Measurements from ENCODE around the gene SYDE2.
"Not testable (repeated sequence)": the region's sequence is repeated elsewhere in the genome, so short reads cannot be mapped to it uniquely, and the experiment has no call there.

The SYDE2 gene, protein sequence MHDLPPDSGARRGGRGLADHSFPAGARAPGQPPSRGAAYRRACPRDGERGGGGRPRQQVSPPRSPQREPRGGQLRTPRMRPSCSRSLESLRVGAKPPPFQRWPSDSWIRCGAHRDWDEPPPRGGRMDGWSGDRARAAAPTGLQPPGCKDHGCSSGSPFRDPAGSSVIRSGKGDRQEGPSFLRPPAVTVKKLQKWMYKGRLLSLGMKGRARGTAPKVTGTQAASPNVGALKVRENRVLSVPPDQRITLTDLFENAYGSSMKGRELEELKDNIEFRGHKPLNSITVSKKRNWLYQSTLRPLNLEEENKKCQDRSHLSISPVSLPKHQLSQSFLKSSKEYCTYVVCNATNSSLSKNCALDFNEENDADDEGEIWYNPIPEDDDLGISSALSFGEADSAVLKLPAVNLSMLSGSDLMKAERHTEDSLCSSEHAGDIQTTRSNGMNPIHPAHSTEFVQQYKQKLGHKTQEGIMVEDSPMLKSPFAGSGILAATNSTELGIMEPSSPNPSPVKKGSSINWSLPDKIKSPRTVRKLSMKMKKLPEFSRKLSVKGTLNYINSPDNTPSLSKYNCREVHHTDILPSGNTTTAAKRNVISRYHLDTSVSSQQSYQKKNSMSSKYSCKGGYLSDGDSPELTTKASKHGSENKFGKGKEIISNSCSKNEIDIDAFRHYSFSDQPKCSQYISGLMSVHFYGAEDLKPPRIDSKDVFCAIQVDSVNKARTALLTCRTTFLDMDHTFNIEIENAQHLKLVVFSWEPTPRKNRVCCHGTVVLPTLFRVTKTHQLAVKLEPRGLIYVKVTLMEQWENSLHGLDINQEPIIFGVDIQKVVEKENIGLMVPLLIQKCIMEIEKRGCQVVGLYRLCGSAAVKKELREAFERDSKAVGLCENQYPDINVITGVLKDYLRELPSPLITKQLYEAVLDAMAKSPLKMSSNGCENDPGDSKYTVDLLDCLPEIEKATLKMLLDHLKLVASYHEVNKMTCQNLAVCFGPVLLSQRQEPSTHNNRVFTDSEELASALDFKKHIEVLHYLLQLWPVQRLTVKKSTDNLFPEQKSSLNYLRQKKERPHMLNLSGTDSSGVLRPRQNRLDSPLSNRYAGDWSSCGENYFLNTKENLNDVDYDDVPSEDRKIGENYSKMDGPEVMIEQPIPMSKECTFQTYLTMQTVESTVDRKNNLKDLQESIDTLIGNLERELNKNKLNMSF

GRCh38 chr1:85200463-85201339 is at the start of gene SYDE2:
Gene SYDE2 (minus strand): TSS chr1:85201016. CDS start chr1:85200996, 20 bp downstream.
- DNase-seq: no peak

GRCh38 chr1:85249042-85249441 is 48.2 kb upstream of the SYDE2 start:
- DNase-seq: not testable (repeated sequence)

DNA sequence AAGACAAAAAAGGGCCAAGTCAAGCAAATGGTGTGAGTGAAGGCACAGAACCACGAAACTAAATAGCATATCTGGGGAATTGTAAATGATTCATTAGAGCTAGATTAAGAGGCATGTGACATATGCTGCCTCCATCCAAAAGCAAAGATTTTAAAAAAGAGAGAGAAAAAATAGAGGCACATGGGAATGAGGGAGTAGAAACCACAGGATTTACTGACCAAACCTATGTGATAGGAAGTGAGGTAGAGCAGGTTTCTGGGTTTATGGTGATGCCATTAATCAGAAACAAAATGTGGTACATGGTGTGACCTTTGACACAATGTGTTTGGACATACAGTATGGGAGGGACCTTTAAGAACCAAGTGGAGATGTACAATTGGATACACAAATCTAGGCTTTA is 45.1 kb upstream of the SYDE2 start:
- DNase-seq: no peak

- no peak for DNase-seq
These were observed 44.6 kb upstream of the SYDE2 start for GRCh38 chr1:85245456-85245855.

- no peak for DNase-seq
These were observed 43.6 kb upstream of the SYDE2 start for GRCh38 chr1:85244271-85245061.

DNA sequence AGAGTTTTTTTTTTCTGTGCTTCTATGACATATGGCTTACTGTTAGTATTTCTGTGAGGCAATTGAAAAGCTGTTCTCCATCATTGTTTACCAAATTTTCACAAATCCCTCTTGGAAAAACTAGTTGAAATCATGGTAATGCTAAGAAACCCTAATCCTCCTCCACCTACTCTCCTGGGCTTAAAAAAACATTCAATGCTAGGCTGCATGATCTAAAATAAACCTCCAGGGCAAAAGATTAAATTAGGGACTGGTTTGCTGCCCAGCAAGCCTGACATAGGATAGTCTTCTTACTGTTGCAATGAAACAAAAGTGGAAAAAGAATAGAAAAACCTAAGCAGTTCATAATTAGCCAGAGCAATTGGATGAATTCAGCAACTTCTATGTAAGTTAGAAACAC is 42.6 kb upstream of the SYDE2 start:
- no peak for DNase-seq

DNA sequence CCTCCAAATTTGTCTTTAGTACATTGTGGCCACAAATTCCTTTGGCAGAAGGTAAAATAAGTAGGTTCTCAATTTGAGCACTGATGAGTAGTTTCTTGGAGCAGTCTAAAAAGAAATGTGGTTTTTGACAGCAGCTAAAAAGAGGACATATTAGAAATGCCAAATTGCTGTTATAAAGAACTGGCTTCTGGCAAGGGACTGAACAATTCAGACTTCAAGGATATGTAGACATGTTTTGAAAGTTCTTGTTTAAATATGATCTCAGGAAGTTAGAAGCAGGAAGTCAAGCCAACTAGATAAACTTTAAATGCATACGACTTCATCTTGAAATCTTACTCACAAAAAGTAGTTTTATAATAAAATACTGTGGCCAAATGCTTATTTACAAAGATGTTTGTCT is 39.8 kb upstream of the SYDE2 start:
- no peak for DNase-seq

DNA sequence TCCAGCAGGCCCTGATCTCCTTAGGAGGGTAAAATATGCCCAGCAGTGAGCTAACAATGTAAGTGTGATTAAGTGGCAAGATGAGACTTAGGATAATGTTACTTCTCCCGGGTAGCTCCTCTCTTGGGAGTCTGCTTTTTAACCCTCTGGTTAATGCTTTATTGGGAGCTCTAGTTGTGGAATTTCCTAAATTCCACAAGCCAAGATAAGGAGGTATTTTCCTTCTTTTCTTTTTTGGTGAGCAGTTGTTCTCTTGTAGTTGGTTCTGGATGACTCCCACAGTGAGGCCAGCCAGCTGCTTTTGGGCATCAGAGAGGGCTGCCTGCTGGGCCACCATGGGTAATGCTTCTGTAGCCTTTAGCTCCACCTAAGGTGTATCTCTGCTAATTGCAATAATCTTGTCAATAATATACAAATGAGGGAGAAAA is 39.4 kb upstream of the SYDE2 start:
- DNase-seq: no peak

GRCh38 chr1:85237613-85238012 is 36.8 kb upstream of the SYDE2 start:
- DNase-seq: no peak

DNA sequence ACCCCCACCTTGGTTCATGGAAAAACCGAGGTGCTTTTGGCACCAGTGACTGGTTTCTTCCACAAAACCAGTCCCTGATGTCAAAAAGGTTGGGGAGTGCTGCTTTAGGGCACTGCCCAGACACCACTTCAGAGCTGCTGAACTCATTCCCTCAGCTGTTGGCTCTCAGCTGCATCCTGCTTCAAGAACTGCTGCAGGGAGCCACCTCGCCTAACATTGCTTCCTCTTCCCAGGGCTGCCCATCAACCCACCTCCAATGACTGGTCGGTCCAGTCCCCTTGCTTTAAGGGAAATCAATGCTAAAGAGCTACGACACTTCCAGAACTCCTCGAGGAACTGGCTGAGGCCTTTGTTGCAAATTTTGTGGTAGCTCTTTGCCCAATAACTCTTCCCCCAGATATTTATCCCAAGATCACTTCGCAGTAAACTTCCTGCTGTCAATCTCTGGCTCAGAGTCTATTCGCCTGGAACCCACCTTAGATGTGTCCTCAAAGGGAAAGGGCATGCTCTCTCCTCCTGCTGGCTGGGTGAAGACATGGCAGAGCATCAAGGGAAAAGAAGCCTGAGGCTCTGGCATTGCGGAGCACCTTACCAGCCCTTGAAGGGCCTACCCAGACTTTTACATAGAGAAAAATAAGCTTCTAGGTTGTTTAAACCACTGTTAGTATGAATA is 29.6 kb upstream of the SYDE2 start:
- DNase-seq: no peak

GRCh38 chr1:85229574-85230097 is 28.8 kb upstream of the SYDE2 start:
- no peak for DNase-seq

- DNase-seq: no peak
These were observed 28.2 kb upstream of the SYDE2 start for GRCh38 chr1:85228972-85229371.

DNA sequence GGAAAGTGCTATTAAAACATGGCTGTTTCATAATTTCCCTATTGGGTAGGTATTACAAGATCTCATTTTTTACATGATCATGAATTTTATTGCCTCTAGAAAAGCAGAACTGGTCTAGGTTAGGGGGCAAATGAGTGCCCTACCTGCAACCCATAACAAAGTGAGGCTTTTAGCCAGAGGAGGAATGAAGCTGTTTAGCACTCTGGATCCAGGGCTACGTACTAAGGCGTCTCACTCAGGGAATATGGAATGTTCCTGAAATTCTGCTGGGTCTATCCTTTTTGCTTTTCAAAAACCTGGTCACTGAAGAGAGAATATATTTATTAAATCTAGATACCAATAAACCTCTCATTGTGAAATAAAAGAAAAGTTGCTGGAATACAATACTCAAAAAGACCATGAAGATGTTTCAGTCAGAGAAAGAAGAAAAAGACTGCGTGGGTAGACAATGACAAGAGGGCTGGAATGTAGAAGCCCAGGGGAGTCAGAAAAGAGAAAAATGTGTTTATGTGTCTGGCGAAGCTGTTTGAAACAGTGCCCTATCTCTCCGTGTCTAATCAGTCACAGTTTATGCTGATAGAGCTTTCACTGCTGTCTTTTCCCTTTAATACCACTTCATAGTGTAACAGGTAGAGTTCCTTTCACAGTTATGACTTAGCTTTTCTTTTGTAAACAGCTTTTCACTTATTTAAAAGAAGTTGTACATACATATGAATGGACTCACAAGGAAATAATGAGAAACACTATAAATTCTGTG is 25.0 kb upstream of the SYDE2 start:
- DNase-seq: no peak

DNA sequence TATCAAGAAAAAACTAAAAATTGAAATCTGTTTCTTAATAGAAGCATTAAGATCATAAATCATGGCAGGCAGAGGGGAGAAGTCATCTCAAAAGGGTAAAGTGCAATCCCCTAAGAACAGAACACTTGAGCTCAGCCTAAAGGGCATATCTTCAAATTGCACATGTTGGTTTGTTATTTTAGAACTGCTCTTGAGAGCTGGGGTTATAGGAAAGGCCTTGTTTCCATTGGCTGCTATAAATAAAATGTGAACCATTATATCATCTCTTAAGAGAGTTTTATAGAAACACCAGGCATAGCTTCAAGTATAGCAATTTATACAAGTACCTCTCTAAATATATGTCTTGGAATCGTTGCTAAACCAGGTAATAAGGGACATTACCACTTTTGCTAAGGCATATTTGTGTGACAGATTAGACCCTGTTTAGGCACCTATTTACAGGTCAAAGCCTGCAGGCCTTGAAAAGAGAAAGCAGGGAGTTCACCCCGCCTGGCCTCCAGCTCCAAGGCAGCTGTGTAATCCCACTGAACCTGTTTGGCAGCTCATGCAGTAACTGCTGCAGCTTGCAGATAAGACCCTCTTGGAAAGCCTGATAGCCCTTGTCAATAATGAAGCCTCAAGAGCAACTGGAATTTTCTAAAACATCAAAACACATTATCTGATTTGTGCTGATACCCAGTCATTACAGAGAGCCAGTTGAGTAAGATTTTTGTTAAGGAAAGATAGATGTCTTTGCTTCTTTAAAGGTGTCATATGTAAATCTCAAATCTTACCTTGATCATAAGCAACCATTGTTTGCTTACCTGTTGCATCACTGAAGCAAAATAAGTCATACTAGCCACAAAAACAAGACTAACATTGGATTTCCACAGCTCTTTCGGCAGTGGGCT is 24.2 kb upstream of the SYDE2 start:
- no peak for DNase-seq

DNA sequence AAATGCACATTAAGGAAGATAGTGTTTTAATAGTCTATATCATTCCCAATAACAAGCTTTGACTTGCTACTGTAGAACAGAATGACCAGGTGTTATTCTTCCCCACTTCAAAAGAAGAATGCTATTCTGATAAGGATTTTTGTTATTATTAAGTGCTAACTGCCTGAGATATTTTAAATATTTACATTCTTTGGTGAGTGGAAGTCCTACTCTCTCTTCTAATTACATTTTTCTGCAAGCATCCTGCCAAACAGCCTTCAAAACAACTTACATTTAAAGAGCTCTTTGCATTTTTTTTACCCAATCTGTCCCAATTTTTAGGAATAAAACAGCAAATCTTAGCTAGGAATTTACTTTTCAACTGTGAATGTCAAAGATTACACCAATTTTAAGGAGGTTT is 23.5 kb upstream of the SYDE2 start:
- no peak for DNase-seq

DNA sequence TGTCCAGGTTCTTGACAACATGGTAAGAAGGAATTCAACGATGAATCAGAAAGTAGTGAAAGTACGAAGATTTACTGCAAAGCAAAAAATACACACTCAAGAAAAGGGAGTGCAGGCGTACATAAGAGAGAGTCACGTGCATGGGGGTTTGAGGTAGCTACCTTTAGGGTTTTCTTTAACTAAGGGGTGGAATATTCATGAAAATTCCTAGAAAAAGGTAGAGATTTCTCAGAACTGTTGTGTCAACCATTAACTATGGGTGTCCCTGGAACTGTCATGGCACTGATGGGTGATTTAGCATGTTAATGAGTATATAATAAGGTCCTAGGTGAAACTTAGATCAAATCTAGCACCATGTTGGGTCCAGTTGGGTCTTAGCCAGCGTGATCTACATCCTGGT is 22.5 kb upstream of the SYDE2 start:
- DNase-seq: no peak

DNA sequence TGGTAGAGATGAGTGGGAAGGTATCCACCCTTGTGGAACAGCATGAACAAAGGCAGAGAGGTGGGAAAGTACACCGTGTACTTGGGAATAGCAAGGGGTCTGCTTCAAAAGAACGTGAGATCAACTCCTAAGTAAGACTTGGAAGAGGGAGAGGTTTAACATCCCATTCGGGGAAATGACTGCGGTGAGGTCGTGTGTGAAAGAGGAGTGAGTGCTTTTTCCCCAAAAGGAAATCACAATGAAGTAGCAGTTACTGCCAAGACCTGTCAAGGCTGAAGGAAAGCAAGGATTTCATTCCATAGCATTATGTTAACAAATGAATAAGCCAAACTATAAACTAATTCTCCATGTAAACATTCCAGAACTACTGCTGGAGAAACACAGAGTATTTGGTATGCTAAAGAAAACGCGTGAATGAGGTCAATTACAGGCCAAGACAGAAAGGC is 20.0 kb upstream of the SYDE2 start:
- DNase-seq: no peak

DNA sequence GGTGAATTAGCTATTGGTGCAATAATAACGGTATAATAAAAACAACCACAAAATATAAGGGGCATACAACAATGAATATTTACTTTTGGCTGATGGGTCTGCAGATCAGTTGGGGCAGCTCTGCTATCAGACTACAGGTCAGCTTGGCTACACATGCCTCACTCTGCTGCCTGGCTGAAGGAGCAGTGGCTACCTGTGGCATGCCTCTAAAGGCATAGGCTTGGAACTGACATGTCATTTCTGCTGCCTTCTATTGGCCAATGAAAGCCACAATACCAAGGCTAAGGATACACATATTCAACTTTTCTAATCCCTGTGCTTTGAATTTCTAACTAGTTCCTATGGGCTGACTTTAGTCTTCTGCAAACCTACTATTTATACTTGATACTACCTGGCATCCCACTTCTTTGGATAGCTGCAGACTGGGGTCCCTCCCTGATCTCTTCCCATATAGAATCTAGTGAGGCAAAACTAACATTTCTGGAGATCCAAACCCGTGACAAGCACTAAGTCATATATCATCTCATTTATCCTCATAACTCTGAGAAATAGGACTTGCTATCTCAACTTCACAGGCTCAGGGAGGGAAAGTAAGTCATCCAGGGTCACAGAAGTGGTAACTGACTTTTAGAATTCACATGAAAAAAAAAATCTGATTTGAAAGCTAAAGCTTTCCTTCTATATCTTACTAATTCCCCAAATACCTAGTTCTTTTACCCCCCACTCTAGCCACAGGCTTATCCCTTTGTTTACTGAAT is 19.2 kb upstream of the SYDE2 start:
- no peak for DNase-seq
